IPS DF 4.7 (cell line): ENCODE results near the gene CTBS.
"Not testable (repeated sequence)": the region's sequence is repeated elsewhere in the genome, so short reads cannot be mapped to it uniquely, and the experiment has no call there.

Source experiments
- DNase-seq: peaks from one replicate; pipeline ENCODE4 v3.0.0-alpha.2; 2013; ENCODE audit warnings: low spot score; ENCODE audit errors: extremely low read depth

The CTBS gene

DNA sequence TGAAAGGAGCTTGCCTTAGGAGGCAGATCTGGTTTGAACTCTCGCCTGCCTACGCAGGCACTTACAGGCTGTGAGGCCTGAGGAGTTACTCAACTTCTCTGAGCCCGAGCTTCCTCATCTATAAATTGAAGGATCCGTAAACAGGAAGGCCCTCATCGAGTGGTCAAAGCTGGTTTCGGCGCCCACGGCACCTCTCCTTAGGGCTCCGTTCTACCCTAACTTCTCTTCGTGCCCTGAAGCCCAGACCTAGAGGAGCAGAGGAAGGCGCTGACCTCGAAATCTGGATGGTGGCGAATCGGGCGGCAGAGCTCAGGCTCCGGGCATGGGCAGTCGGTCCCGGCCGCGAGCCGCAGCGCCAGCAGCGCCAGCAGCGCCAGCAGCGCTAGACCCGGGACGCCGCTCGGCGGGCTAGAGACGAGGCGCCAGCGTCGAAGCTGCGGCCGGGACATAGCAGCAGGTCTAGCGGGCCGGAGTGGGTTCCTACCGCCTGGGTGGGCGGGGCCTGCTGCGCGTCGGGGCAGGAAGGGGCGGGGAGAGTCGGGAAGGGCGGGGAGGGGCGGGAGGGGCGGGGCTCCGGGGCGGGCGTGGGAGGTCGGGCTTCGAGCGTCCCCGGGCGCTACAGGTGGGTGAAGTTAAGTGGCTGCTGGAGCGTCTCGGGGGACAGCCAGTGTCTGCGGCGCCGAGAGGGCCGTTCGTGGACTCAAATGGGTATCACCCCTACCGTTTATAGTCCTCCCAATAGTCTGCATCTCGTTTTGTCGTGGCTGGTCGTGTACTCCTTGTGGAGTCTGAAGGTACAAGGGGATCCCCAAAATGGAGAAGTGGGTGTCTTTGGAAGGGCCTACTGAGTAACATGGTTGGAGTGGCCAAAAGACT is at the start of gene CTBS:
CTBS (minus strand) TSS at position 474 of the 876 bp plus-strand sequence; CDS start at position 449, 25 bp downstream.
- DNase-seq, result peak; percentile 28

- no peak for DNase-seq
These were observed 47.3 kb upstream of the CTBS start for GRCh38 chr1:84621553-84621952.

DNA sequence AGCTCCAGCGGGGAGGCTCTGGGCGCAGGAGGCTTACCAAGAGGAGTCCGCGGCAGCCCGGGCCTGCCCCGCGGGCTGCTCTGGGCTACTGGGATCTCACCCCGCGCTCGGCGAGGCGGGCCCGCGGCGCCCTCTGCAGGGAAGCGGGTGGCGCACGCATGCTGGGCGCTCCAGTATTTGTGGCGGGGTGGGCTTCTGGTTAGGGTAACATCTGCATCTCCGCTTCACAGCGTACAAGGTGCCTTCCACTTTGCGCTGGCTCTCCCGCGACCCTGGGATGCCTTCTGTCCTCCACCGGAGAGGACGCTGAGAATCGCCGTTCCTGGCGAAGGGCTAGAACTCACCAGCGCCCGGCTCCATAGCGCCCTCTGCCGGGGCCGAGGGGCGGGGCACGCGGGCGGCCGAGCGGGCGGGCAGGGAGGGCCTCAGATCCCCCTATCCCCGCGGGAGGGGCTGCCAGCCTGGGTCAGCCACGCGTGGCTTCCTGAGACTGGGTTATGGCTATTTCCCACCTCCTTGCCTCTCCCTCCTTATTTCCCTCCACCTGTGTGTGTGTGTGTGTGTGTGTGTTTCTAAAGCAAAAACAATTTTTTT is 46.6 kb upstream of the CTBS start:
- no peak for DNase-seq

GRCh38 chr1:84619383-84620102 is 45.3 kb upstream of the CTBS start:
- no peak for DNase-seq

DNA sequence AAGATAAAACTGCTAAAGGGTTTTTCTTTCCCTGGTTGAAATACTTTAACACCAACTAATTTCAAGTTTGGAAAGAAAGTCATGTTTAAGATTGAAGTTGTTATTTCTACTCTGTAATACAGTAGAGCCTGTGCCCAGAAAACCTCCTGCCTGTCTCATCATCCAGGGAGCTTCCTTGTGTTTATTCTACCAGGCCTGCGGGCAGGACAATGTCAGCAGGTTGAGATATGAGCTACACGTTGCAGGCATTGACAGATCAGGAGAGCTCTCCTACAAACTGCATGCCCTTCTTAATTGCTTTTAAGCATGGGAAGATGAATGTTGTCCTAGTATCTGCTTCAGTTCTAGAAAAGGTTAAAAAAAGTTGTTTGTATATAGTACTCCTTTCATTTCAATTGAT is 43.1 kb upstream of the CTBS start:
- no peak for DNase-seq

DNA sequence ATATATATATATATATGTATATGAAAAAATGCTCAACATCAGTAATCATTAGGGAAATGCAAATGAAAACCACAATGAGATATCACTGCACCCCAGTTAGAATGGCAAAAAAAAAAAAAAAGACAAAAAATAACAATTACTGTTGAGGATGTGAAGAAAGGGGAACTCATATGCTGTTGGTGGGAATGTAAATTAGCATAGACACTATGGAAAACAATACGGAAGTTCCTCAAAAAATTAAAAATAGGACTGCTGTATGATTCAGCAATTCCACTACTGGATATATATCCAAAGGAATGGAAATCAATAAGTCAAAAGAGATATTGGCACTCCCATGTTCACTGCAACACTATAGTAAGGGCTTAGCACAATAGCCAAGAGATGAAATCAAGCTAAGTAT is 41.5 kb upstream of the CTBS start:
- DNase-seq, result no peak

DNA sequence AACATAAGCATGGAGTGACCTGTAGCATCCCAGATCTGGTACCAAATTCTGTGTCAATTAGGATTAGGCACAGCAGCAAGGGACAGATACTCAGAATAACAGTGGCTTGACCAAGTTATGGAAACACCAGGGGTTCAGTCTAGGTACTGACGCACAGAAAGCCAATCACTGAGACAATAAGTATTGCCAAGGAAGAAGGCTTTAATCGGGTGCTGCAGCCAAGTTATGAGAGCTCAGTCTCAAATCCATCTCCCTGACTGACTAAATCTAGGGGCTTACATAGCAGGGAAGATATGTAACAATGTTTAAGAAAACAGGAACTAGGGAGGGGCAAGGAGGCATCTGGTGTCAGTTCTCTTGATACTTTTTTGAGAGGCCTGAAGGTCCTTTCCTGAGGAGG is 39.6 kb upstream of the CTBS start:
- no peak for DNase-seq

- DNase-seq, result no peak
These were observed 38.8 kb upstream of the CTBS start for GRCh38 chr1:84613026-84613425.

DNA sequence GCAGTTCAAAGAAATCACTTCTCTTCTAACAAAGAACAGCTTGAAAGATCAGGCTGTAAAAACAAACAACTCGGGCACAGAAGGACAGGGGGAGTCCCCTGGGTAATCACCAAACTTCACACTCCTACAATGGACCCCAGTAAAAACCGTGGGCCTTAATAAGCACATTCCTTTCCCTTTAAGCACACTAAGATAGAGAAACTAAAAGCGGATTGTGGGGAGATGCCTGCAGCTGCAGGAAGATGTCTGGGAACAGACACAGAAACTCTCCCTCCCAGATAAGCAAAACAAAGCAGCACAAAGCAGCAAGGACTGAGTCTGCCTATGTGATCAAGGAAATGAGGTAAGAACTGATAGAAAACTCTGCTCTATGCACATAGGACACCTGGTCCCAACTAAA is 37.6 kb upstream of the CTBS start:
- DNase-seq, result no peak

DNA sequence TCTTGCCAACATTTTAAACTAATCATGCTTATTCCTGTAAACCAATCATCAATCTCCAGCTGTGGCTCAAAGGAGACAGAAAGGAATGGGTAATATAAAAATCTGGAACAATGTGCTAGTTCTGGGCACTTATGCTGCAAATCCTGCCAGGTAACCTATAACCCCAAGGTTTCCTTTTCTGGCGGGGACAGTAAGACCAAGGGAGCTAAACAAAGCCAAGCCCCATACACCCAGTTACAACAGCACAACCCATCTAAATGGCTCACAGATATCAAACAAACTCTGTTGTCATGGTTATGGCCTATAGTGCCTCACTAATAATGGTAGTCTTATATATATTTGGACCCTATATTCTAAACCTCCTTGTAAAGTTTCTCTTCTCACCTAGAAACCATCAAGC is 36.9 kb upstream of the CTBS start:
- DNase-seq, result no peak

DNA sequence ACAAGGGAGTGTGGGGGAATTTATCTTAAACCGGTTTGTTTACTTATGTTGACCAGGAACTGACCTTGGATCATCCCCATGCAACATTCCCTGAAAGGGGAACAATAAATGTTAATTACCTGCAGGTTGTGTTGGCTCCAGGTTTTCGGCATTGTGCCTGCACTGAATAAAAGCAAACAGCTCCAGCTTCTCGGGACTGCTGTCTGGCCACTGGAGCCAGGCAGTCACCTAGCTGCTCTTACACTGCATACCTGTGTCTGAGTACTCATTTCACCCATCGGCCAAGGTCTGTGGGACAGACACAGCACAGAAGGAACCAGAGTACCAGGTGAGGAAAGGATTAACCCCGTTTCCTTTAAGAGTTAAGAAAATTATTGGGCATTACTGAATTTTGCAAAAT is 32.7 kb upstream of the CTBS start:
- DNase-seq, result no peak

DNA sequence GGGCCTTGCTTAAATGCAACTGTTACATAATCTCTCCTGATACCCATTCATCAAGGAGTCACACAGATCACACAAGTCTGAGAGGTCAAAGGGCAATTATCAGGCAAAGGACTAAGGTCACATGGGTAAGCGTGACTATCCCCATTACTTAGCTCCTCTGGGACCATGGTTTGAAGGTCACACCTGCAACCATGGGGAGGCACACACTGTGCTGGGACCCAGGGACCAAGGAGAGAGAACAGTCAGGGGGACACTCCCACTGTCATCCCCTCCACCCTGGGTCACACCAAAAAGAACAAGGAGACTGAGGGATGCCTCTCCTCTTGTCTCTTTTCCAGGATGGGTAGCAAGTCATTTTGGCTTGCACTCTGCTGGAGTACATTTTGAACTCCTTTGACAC is 30.9 kb upstream of the CTBS start:
- no peak for DNase-seq

GRCh38 chr1:84603941-84604830 is 29.9 kb upstream of the CTBS start:
- no peak for DNase-seq

DNA sequence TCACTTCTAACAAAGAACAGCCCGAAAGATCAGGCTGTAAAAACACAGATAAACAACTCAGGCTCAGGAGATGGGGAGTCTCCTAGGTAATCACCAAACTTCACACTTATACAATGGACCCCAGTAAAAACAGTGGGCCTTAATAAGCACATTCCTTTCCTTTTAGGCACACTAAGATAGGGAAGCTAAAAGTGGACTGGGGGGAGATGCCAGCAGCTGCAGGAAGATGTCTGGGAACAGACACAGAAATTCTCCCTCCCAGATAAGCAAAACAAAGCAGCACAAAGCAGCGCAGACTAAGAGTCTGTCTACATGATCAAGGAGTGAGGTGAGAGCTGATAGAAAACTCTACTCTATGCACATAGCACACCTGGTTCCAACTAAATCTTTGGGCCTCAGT is 29.0 kb upstream of the CTBS start:
- DNase-seq, result no peak

GRCh38 chr1:84600796-84601195 is 26.6 kb upstream of the CTBS start:
- DNase-seq, result no peak

DNA sequence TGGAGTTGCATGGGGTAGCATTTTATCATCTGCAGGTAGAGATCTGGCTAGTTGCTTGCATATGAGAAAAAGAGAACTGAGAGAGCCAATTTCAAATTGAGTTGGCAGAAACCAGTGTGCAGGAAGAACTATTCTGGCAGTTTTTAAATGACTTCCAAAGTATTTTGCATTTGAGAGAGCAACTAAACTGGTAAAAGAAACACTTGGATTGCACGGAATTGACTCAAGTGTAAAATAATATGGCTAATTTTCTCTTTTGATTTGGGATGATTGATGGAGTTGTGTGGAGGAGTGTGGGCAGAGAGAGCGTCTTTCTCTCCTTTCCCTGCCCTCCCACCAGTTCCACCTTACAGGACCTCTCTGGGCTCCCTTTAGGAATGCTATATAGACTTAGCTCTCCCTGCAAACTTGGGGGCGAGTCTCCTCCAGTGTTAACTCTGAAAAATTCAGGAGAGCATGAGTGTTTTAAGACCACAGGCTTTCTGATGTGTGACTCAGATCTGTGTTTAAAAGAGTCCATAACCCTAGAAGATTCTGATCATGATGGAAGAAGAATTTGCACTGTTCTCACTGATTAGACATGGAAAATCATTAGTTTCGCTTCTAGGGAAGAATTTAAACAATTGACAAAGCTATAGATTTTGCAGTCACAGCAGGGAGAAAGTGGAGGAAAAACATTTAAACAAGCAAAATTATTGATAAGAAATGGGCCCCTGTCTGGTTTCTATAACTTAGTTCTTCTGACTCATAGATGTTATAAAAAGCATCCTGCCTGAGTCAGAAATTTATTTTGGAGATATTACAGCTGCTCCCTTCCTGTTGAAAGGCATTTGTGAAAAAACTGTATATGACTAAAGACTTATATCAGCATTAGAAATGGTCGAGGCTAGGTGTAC is 24.9 kb upstream of the CTBS start:
- DNase-seq, result no peak

DNA sequence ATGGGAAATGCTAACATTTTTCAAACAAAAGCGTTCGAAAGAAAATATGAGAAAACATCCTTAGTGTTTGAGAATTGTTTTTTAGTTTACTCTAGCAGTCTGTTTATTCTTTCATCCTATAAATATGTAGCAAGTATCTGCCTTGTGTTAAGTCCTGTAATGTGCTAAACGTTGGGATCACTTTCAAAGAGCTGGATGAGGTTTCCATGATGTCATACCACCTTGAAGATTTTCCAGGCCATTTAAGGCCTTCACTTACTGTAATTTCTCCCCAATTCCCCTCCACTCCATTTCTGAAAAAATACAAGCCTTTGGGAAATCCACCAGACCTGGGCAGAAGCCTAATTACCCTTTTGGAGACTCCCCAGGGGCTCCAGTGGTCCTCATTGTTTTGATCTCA is 24.2 kb upstream of the CTBS start:
- DNase-seq, result no peak

- no peak for DNase-seq
These were observed 22.8 kb upstream of the CTBS start for GRCh38 chr1:84597011-84597410.

- not testable (repeated sequence) for DNase-seq
These were observed 20.7 kb upstream of the CTBS start for GRCh38 chr1:84594959-84595358.

GRCh38 chr1:84587099-84587498 is 12.9 kb upstream of the CTBS start:
- no peak for DNase-seq
